K562 (cell line): ENCODE data around the gene TSPAN13. TPM values are rescaled to one million over a fixed set of nuclear protein-coding genes. Genes with fewer than 3 reads are reported as not detected.

ENCODE experiments used
- ATAC-seq: fragments of 200-7000 bp; cut with Tn5 transposase; 3 replicates; pipeline ENCODE4 v1.9.1; 2020; ENCODE audit warnings: moderate library complexity
- BruUV-seq: library from RNA; stranded (reverse); fragments of 400-500 nt; replicated peaks from 2 replicates; lab custom pipeline; 2021; lab: Mats Ljungman, UMichigan
- CTCF ChIA-PET: fragments of 300-600 bp; formaldehyde crosslinking; extraction: SDS; loops from one replicate; lab custom pipeline; 2021; ENCODE audit warnings: low intra/inter-chr PET ratio; lab: Yijun Ruan, JAX
- POLR2A ChIA-PET: fragments of 300-600, 350-650 bp; sonication (Branson Sonifier 250); formaldehyde crosslinking; extraction: SDS; loops from one replicate; lab custom pipeline; 2021; ENCODE audit warnings: antibody characterized with exemption, inconsistent platforms; lab: Yijun Ruan, JAX
- DNase-seq, 4 experiments: peaks; one replicate each; pipeline versions ENCODE4 v3.0.0 to v3.0.0-alpha.2; 2011 to 2018; ENCODE audit warnings: low spot score in 3 of 4, mixed read lengths in 3 of 4; ENCODE audit errors: extremely low read depth in 1 of 4
- FAIRE-seq: peaks from 2 replicates; lab custom pipeline; 2011; peaks lifted over from hg19 to GRCh38; lab: Jason Lieb, UNC
- H2AFZ ChIP-seq: 2 replicates; pipeline ENCODE4 v1.6.0; 2011; ENCODE audit warnings: low read depth, low read length, control low read depth, inconsistent platforms
- H3K27ac ChIP-seq: fragments of 200-600 bp; 3 replicates; pipeline ENCODE4 v1.8.0; 2011; ENCODE audit warnings: low read depth, mild to moderate bottlenecking, control low read depth, inconsistent platforms, low read length, moderate library complexity, mixed read lengths; ENCODE audit errors: extremely low read depth
- H3K27me3 ChIP-seq, 2 experiments: fragments of 300-600 bp in 1 of 2; 2 replicates in 1 of 2; 3 replicates in 1 of 2; pipeline versions ENCODE4 v1.6.0 to v1.8.0; 2011; ENCODE audit warnings: inconsistent platforms in 2 of 2, low read length in 2 of 2, mild to moderate bottlenecking in 1 of 2, mixed read lengths in 1 of 2, moderate library complexity in 1 of 2; ENCODE audit not compliant: control insufficient read depth in 2 of 2, insufficient read depth in 2 of 2
- H3K36me3 ChIP-seq: fragments of 300-600 bp; 3 replicates; pipeline ENCODE4 v1.8.0; 2011; ENCODE audit warnings: mild to moderate bottlenecking, low read length, inconsistent platforms; ENCODE audit not compliant: control insufficient read depth, insufficient read depth
- H3K4me1 ChIP-seq, 2 experiments: fragments of 200-600 bp in 1 of 2; replicated peaks in 1 of 2; 2 replicates in 1 of 2; 3 replicates in 1 of 2; pipeline versions ENCODE4 v1.5.1 to v1.8.0; 2011; ENCODE audit warnings: inconsistent platforms in 2 of 2, low read length in 2 of 2, mild to moderate bottlenecking in 1 of 2, mixed read lengths in 1 of 2, moderate library complexity in 1 of 2; ENCODE audit not compliant: control insufficient read depth in 2 of 2, insufficient read depth in 2 of 2
- H3K4me2 ChIP-seq: 2 replicates; pipeline ENCODE4 v1.6.1; 2011; ENCODE audit warnings: low read length, control low read depth, inconsistent platforms, mixed read lengths; ENCODE audit not compliant: insufficient read depth
- H3K4me3 ChIP-seq: fragments of 200-600 bp; sonication (generic), shearing (Covaris generic); 2 replicates; pipeline ENCODE4 v1.5.1; 2016; ENCODE audit warnings: control low read depth, inconsistent platforms
- H3K79me2 ChIP-seq: fragments of 200-600 bp; 3 replicates; pipeline ENCODE4 v1.8.0; 2011; ENCODE audit warnings: low read length, inconsistent platforms; ENCODE audit not compliant: control insufficient read depth, insufficient read depth
- H3K9ac ChIP-seq, 2 experiments: 2 replicates each; pipeline versions ENCODE4 v1.6.0 to v1.6.1; 2011; ENCODE audit warnings: low read depth in 2 of 2, low read length in 2 of 2, control low read depth in 1 of 2, inconsistent platforms in 1 of 2, mild to moderate bottlenecking in 1 of 2, mixed read lengths in 1 of 2; ENCODE audit not compliant: insufficient read depth in 1 of 2
- H3K9me1 ChIP-seq: one replicate; pipeline ENCODE4 v1.6.0; 2011; ENCODE audit warnings: inconsistent platforms, mild to moderate bottlenecking, low read length, moderate library complexity; ENCODE audit not compliant: control insufficient read depth, insufficient read depth
- H3K9me3 ChIP-seq: replicated peaks from 2 replicates; pipeline ENCODE4 v1.5.1; 2011; ENCODE audit warnings: low read depth, low read length, inconsistent platforms; ENCODE audit not compliant: control insufficient read depth, insufficient read depth
- H4K20me1 ChIP-seq: replicated peaks from 2 replicates; pipeline ENCODE4 v1.6.1; 2011; ENCODE audit warnings: low read length, inconsistent platforms, mixed read lengths; ENCODE audit not compliant: control insufficient read depth, insufficient read depth
- ETV6 ChIP-seq, 3 experiments: fragments of 150-350 bp in 1 of 3; sonication (generic) in 1 of 3; formaldehyde crosslinking in 1 of 3; IDR thresholded peaks; 2 replicates each; pipeline versions ENCODE4 v1.6.1 to v1.8.0; 2014 to 2022; ENCODE audit warnings: borderline replicate concordance in 2 of 3, low read depth in 2 of 3, antibody characterized with exemption in 1 of 3, low read length in 1 of 3, mild to moderate bottlenecking in 1 of 3, missing genetic modification reagents in 1 of 3
- HOXB6 ChIP-seq: fragments of 250-450 bp; sonication (Bioruptor Pico); IDR thresholded peaks from 2 replicates; pipeline ENCODE4 v1.5.1; 2022; ENCODE audit warnings: mild to moderate bottlenecking, borderline replicate concordance
- MEF2D ChIP-seq: conservative IDR thresholded peaks from 2 replicates; pipeline ENCODE4 v1.6.1; 2016; ENCODE audit warnings: low read depth, missing genetic modification characterization, missing compliant biosample characterization
- NFATC3 ChIP-seq: fragments of 450-650 bp; IDR thresholded peaks from 2 replicates; pipeline ENCODE4 v1.6.1; 2017; ENCODE audit warnings: mild to moderate bottlenecking
- RCOR1 ChIP-seq, 2 experiments: IDR thresholded peaks; 2 replicates each; pipeline ENCODE4 v1.6.1; 2012; ENCODE audit warnings: low read depth in 2 of 2, low read length in 2 of 2, borderline replicate concordance in 1 of 2, improper control_type of control experiment in 1 of 2
- RERE ChIP-seq: sonication (generic); formaldehyde crosslinking; IDR thresholded peaks from 2 replicates; pipeline ENCODE4 v1.8.0; 2023; ENCODE audit warnings: missing genetic modification reagents, mild to moderate bottlenecking, borderline replicate concordance
- TCFL5 ChIP-seq: fragments of 250-450 bp; sonication (Bioruptor Pico); conservative IDR thresholded peaks from 2 replicates; pipeline ENCODE4 v1.6.1; 2021; ENCODE audit warnings: mild to moderate bottlenecking, moderate library complexity, matching md5 sums
- THRB ChIP-seq: fragments of 450-650 bp; formaldehyde crosslinking; conservative IDR thresholded peaks from 2 replicates; pipeline ENCODE4 v1.4.0; 2022; ENCODE audit warnings: mild to moderate bottlenecking, missing genetic modification characterization
- ZNF277 ChIP-seq: fragments of 250-450 bp; sonication (Bioruptor Pico); IDR thresholded peaks from 2 replicates; pipeline ENCODE4 v1.8.0; 2022; ENCODE audit warnings: inconsistent platforms, mild to moderate bottlenecking, moderate library complexity, borderline replicate concordance
- ZNF696 ChIP-seq: fragments of 250-450 bp; sonication (Bioruptor Pico); conservative IDR thresholded peaks from 2 replicates; pipeline ENCODE4 v1.4.0; 2020; ENCODE audit warnings: mild to moderate bottlenecking, moderate library complexity
- ZNF740 ChIP-seq, 3 experiments: fragments of 200-800 bp in 1 of 3; sonication (Bioruptor generic) in 1 of 3; sonication (generic) in 1 of 3; formaldehyde crosslinking in 1 of 3; IDR thresholded peaks; 2 replicates each; pipeline versions ENCODE4 v1.6.1 to v1.8.0; 2016 to 2022; ENCODE audit warnings: mild to moderate bottlenecking in 2 of 3, missing compliant biosample characterization in 2 of 3, missing genetic modification characterization in 2 of 3, missing genetic modification reagents in 1 of 3
- WGBS: fragments of 100-300 bp; shearing (Covaris generic); methylation state at CpG from one replicate; pipeline ENCODE4 v1.1.6; 2016; ENCODE audit warnings: low coverage, mixed read lengths; ENCODE audit not compliant: insufficient coverage; ENCODE audit errors: missing lambda C conversion rate; 5-methylcytosine and 5-hydroxymethylcytosine counted together
- in situ Hi-C: fragments of 300-500 bp; cut with MboI; formaldehyde crosslinking; loops from 4 replicates; pipeline ENCODE4 v1.15.0; 2018; ENCODE audit warnings: inconsistent platforms, mixed read lengths
- intact Hi-C: fragments of 100-400 bp; cut with micrococcal nuclease; formaldehyde crosslinking; loops from 2 replicates; pipeline ENCODE4 v1.14.2; 2022
- polyA plus RNA-seq, 8 experiments: library from polyadenylated mRNA; depleted of rRNA in 4 of 8; stranded (reverse) in 5 of 8; unstranded in 3 of 8; fragments of >200 nt; fragmentation: Nextera tagmentation in 2 of 8; fragmentation: Illumina TruSeq in 1 of 8; extraction: Ambion mirVana in 2 of 8; extraction: Trizol in 1 of 8; gene quantifications; 2 replicates each; pipeline versions ENCODE4 v1.2.1 to v1.2.3, GENCODE V29; 2011 to 2014; ENCODE audit warnings: inconsistent platforms in 1 of 8, missing spikeins in 1 of 8
- total RNA-seq, 7 experiments: library from RNA; depleted of rRNA in 6 of 7; stranded (reverse); fragments of >200 nt in 6 of 7; fragmentation: Illumina TruSeq in 2 of 7; extraction: Trizol in 2 of 7; gene quantifications; 2 replicates each; pipeline versions ENCODE4 v1.2.1 to v1.2.3, GENCODE V29; 2011 to 2021; ENCODE audit warnings: low replicate concordance in 1 of 7

TSPAN13 gene
- total and polyA plus RNA-seq, 9 of the 15 experiments (the other 6 are each of a cell fraction or from before 2014, with no cell fraction given), result 7.8 to 46.3 (median 20.0) TPM

- no peak for DNase-seq
- no peaks in the 10 kb centered on the region for H3K36me3 ChIP-seq
- ATAC-seq, result no peak
- POLR2A ChIA-PET, result interaction anchor here (0.7 kb wide), 1 partner anchor 12 kb away, joined by 3 read pairs; no protein-coding TSS in a partner anchor
- no peaks in the 10 kb centered on the region for H3K9me1 ChIP-seq
- in situ Hi-C loops (no loop called here), intact Hi-C loops (no loop called here)
- H2AFZ ChIP-seq, result no peak overlapping the region
- H3K9me3 ChIP-seq, result no peaks in the 10 kb centered on the region
- H3K4me3 ChIP-seq, result no peak overlapping the region
- WGBS, result 0% methylated on average over 3 of the region's 3 CpGs
- peaks cover 4 to 15% of the 10 kb centered on the region in 2 experiments; a peak in 4 of 5 replicates for H3K27me3 ChIP-seq
- no peak for FAIRE-seq
- no TSS peak for BruUV-seq
- H3K9ac ChIP-seq, result no peak overlapping the region
- H3K79me2 ChIP-seq, result no peaks in the 10 kb centered on the region
- CTCF ChIA-PET, result no interaction called here
- no peak overlapping the region for H3K27ac ChIP-seq
- no peak overlapping the region for H3K4me2 ChIP-seq
- no peaks in the 10 kb centered on the region for H4K20me1 ChIP-seq
- H3K4me1 ChIP-seq, result peaks cover 0 to under 1% of the 10 kb centered on the region in 2 experiments; a peak in 1 of 5 replicates
- TF ChIP-seq THRB (CRISPR knock-in tag) (no peak), MEF2D (no peak), HOXB6 (CRISPR knock-in tag) (no peak), ETV6 (IDR thresholded peaks at IDR 0.05; ENCODE audit: borderline replicate concordance in 1 of 2, low read depth in 2 of 2, low read length in 1 of 2) (no peak), ETV6 (CRISPR knock-in tag; IDR thresholded peaks at IDR 0.05; ENCODE audit: borderline replicate concordance) (no peak), ZNF740 (CRISPR knock-in tag; IDR thresholded peaks at IDR 0.05) (no peak), ZNF740 (tag; IDR thresholded peaks at IDR 0.05) (no peak), ZNF696 (no peak), ZNF277 (no peak), RERE (no peak), NFATC3 (no peak), RCOR1 (IDR thresholded peaks at IDR 0.05; ENCODE audit: borderline replicate concordance in 1 of 2, low read depth in 2 of 2, low read length in 2 of 2) (no peak), TCFL5 (CRISPR knock-in tag) (no peak)
Observed at GRCh38 chr7:16813232-16813616, 59.7 kb downstream of the TSPAN13 start.
